ENCODE results near the gene SMIM24. TPM values are rescaled to one million over a fixed set of nuclear protein-coding genes. Genes with fewer than 3 reads are reported as not detected.

SMIM24 gene
- total RNA-seq, 2 experiments from 2014 or later: not detected

- H3K27me3 ChIP-seq (ENCODE audit: control insufficient read depth in 1 of 2, insufficient read depth in 2 of 2, low read length in 2 of 2): no peaks in the 10 kb centered on the region
- Mint-ChIP-seq H3K9me3 (no peaks in the 10 kb centered on the region), H3K4me1 (ENCODE audit: low read depth) (no peaks in the 10 kb centered on the region), H3K36me3 (ENCODE audit: low read depth) (peaks cover 13% of the 10 kb centered on the region), H3K27ac (no peak overlapping the region), H3K27me3 (no peaks in the 10 kb centered on the region), H3K4me3 (no peak overlapping the region)
- TF ChIP-seq CTCF (IDR thresholded peaks at IDR 0.05): no peak
- intact Hi-C loops (cut with DNase I, micrococcal nuclease): no loop called here
- ATAC-seq (ENCODE audit: poor library complexity): no peak
- no peak for DNase-seq
- H3K36me3 ChIP-seq (ENCODE audit: insufficient read depth, low read length): peaks cover 4% of the 10 kb centered on the region
- POLR2A ChIA-PET: no interaction called here
- CTCF ChIA-PET: no interaction called here
- no peak overlapping the region for H3K27ac ChIP-seq (ENCODE audit: low read depth in 1 of 2, low read length in 2 of 2)
- H3K9me3 ChIP-seq (ENCODE audit: control insufficient read depth in 1 of 2, insufficient read depth in 1 of 2, low read length in 2 of 2): no peaks in the 10 kb centered on the region
- H3K4me3 ChIP-seq (ENCODE audit: low read length): no peak overlapping the region
- peaks cover 7% of the 10 kb centered on the region for H3K4me1 ChIP-seq (ENCODE audit: insufficient read depth, low read length)
Measured at GRCh38 chr19:3462991-3463713, 17.2 kb downstream of the SMIM24 start.

GRCh38 chr19:3459965-3460582 lies 20.3 kb downstream of the SMIM24 start:
- peaks cover 7% of the 10 kb centered on the region for H3K4me1 ChIP-seq (ENCODE audit: insufficient read depth, low read length)
- ATAC-seq (ENCODE audit: poor library complexity) (no peak), DNase-seq (no peak)
- no peaks in the 10 kb centered on the region for H3K27me3 ChIP-seq (ENCODE audit: control insufficient read depth in 1 of 2, insufficient read depth in 2 of 2, low read length in 2 of 2)
- intact Hi-C loops (cut with DNase I, micrococcal nuclease): no loop called here
- H3K27me3 Mint-ChIP-seq: no peaks in the 10 kb centered on the region
- no peaks in the 10 kb centered on the region for H3K4me1 Mint-ChIP-seq (ENCODE audit: low read depth)
- H3K27ac Mint-ChIP-seq: no peak overlapping the region
- H3K36me3 ChIP-seq (ENCODE audit: insufficient read depth, low read length): peaks cover 17% of the 10 kb centered on the region
- no peak for TF ChIP-seq CTCF (IDR thresholded peaks at IDR 0.05)
- POLR2A ChIA-PET: no interaction called here
- H3K9me3 ChIP-seq (ENCODE audit: control insufficient read depth in 1 of 2, insufficient read depth in 1 of 2, low read length in 2 of 2): no peaks in the 10 kb centered on the region
- H3K4me3 ChIP-seq (ENCODE audit: low read length): no peak overlapping the region
- H3K36me3 Mint-ChIP-seq (ENCODE audit: low read depth): peaks cover 9% of the 10 kb centered on the region
- H3K4me3 Mint-ChIP-seq: no peak overlapping the region
- H3K9me3 Mint-ChIP-seq: no peaks in the 10 kb centered on the region
- no peak overlapping the region for H3K27ac ChIP-seq (ENCODE audit: low read depth in 1 of 2, low read length in 2 of 2)
- CTCF ChIA-PET: no interaction called here

GRCh38 chr19:3459089-3459881 lies 21.0 kb downstream of the SMIM24 start:
- H3K36me3 Mint-ChIP-seq (ENCODE audit: low read depth): peaks cover 9% of the 10 kb centered on the region
- Histone ChIP-seq H3K4me1 (ENCODE audit: insufficient read depth, low read length) (peaks cover 7% of the 10 kb centered on the region), H3K27ac (ENCODE audit: low read depth in 1 of 2, low read length in 2 of 2) (no peak overlapping the region), H3K9me3 (ENCODE audit: control insufficient read depth in 1 of 2, insufficient read depth in 1 of 2, low read length in 2 of 2) (no peaks in the 10 kb centered on the region), H3K36me3 (ENCODE audit: insufficient read depth, low read length) (peaks cover 25% of the 10 kb centered on the region), H3K27me3 (ENCODE audit: control insufficient read depth in 1 of 2, insufficient read depth in 2 of 2, low read length in 2 of 2) (no peaks in the 10 kb centered on the region), H3K4me3 (ENCODE audit: low read length) (no peak overlapping the region)
- no peaks in the 10 kb centered on the region for H3K4me1 Mint-ChIP-seq (ENCODE audit: low read depth)
- H3K4me3 Mint-ChIP-seq: no peak overlapping the region
- ChIA-PET CTCF (no interaction called here), POLR2A (no interaction called here)
- no peak for DNase-seq
- TF ChIP-seq CTCF (IDR thresholded peaks at IDR 0.05): no peak
- H3K9me3 Mint-ChIP-seq: no peaks in the 10 kb centered on the region
- no peaks in the 10 kb centered on the region for H3K27me3 Mint-ChIP-seq
- intact Hi-C loops (cut with DNase I, micrococcal nuclease): no loop called here
- ATAC-seq (ENCODE audit: poor library complexity): no peak
- H3K27ac Mint-ChIP-seq: no peak overlapping the region
